Endothelial cell of umbilical vein (primary cell): Measurements from ENCODE around the gene NR0B2. TPM values are rescaled to one million over a fixed set of nuclear protein-coding genes. Genes with fewer than 3 reads are reported as not detected.

Source experiments
- BruUV-seq: library from RNA; stranded (reverse); fragments of 400-500 nt; replicated peaks from 2 replicates; lab custom pipeline; 2021; lab: Mats Ljungman, UMichigan
- CTCF ChIA-PET: fragments of 300-600, 350-600 bp; sonication (Branson Sonifier 250); formaldehyde crosslinking; loops from one replicate; lab custom pipeline; 2021; ENCODE audit warnings: antibody characterized with exemption, inconsistent platforms; lab: Charles Lee
- POLR2A ChIA-PET: fragments of 300-600, 350-600 bp; sonication (Branson Sonifier 250); formaldehyde crosslinking; loops from one replicate; lab custom pipeline; 2021; ENCODE audit warnings: antibody characterized with exemption, inconsistent platforms; lab: Charles Lee
- DNase-seq: peaks from one replicate; pipeline ENCODE4 v3.0.0-alpha.2; 2011; ENCODE audit warnings: low read depth, low spot score
- FAIRE-seq: peaks from 2 replicates; lab custom pipeline; 2011; peaks lifted over from hg19 to GRCh38; lab: Jason Lieb, UNC
- H2AFZ ChIP-seq: 2 replicates; pipeline ENCODE4 v1.6.0; 2012; ENCODE audit warnings: low read depth, low read length, control low read depth, inconsistent platforms
- H3K27ac ChIP-seq: 2 replicates; pipeline ENCODE4 v1.5.1; 2011; ENCODE audit warnings: low read depth, mild to moderate bottlenecking, control low read depth, low read length, moderate library complexity; ENCODE audit not compliant: insufficient read depth
- H3K27me3 ChIP-seq, 2 experiments: 2 replicates each; pipeline versions ENCODE4 v1.6.0 to v1.6.1; 2011; ENCODE audit warnings: low read length in 2 of 2, mixed read lengths in 1 of 2; ENCODE audit not compliant: control insufficient read depth in 2 of 2, insufficient read depth in 2 of 2
- H3K36me3 ChIP-seq, 2 experiments: 2 replicates in 1 of 2; 3 replicates in 1 of 2; pipeline ENCODE4 v1.5.1; 2011; ENCODE audit warnings: low read length in 2 of 2, mild to moderate bottlenecking in 1 of 2, moderate library complexity in 1 of 2; ENCODE audit not compliant: control insufficient read depth in 2 of 2, insufficient read depth in 2 of 2; ENCODE audit errors: extremely low read depth in 1 of 2
- H3K4me1 ChIP-seq: 3 replicates; pipeline ENCODE4 v1.5.1; 2011; ENCODE audit warnings: mild to moderate bottlenecking, low read length; ENCODE audit not compliant: control insufficient read depth, insufficient read depth; ENCODE audit errors: extremely low read depth
- H3K4me2 ChIP-seq: 2 replicates; pipeline ENCODE4 v1.6.1; 2011; ENCODE audit warnings: low read length, control low read depth, mixed read lengths; ENCODE audit not compliant: insufficient read depth
- H3K4me3 ChIP-seq, 3 experiments: fragments of 200-600 bp in 1 of 3; sonication (generic), shearing (Covaris generic) in 1 of 3; replicated peaks in 1 of 3; 2 replicates each; pipeline ENCODE4 v1.5.1; 2011 to 2016; ENCODE audit warnings: control low read depth in 3 of 3, low read length in 3 of 3, mild to moderate bottlenecking in 2 of 3, inconsistent platforms in 1 of 3, low read depth in 1 of 3, moderate library complexity in 1 of 3; ENCODE audit not compliant: insufficient read depth in 1 of 3
- H3K79me2 ChIP-seq: 2 replicates; pipeline ENCODE4 v1.6.0; 2012; ENCODE audit warnings: low read length, inconsistent platforms; ENCODE audit not compliant: control insufficient read depth, insufficient read depth
- H3K9ac ChIP-seq: replicated peaks from 2 replicates; pipeline ENCODE3; 2011; ENCODE audit warnings: low read length, control low read depth; ENCODE audit not compliant: insufficient read depth; ENCODE audit errors: extremely low read depth
- H3K9me1 ChIP-seq: replicated peaks from 3 replicates; pipeline ENCODE4 v1.6.0; 2011; ENCODE audit warnings: mild to moderate bottlenecking, low read length; ENCODE audit not compliant: control insufficient read depth, insufficient read depth; ENCODE audit errors: extremely low read depth
- H3K9me3 ChIP-seq: replicated peaks from 2 replicates; pipeline ENCODE4 v1.5.1; 2012; ENCODE audit warnings: low read length, inconsistent platforms; ENCODE audit not compliant: control insufficient read depth, insufficient read depth
- H4K20me1 ChIP-seq: replicated peaks from 2 replicates; pipeline ENCODE3; 2011; ENCODE audit warnings: mild to moderate bottlenecking, low read length; ENCODE audit not compliant: control insufficient read depth, insufficient read depth; ENCODE audit errors: extremely low read depth
- GATA2 ChIP-seq: IDR thresholded peaks from 2 replicates; pipeline ENCODE4 v1.7.0; 2011; ENCODE audit warnings: low read depth, mild to moderate bottlenecking, moderate library complexity, mixed read lengths, low read length; ENCODE audit not compliant: insufficient read length, insufficient read depth
- MYC ChIP-seq: IDR thresholded peaks from one replicate; pipeline ENCODE4 v1.6.1; 2011; ENCODE audit warnings: mild to moderate bottlenecking, low read depth, low read length
- POLR2A ChIP-seq: IDR thresholded peaks from 2 replicates; pipeline ENCODE4 v1.6.1; 2012; ENCODE audit warnings: low read depth, mild to moderate bottlenecking, control low read depth, low read length
- POLR2AphosphoS5 ChIP-seq: IDR thresholded peaks from 2 replicates; pipeline ENCODE4 v1.6.1; 2012; ENCODE audit warnings: low read depth, mild to moderate bottlenecking, control low read depth, low read length, moderate library complexity; ENCODE audit not compliant: insufficient read depth
- dilution Hi-C: fragments of 300-500 bp; cut with MboI; formaldehyde crosslinking; loops from one replicate; pipeline ENCODE4 v1.15.0; 2019; ENCODE audit warnings: low sequenced_read_pairs; ENCODE audit not compliant: extremely low pct_ligation_motif_present
- intact Hi-C: fragments of 100-400 bp; cut with micrococcal nuclease; formaldehyde crosslinking; loops from one replicate; pipeline ENCODE4 v1.10.0; 2022
- polyA plus RNA-seq, 4 experiments: library from polyadenylated mRNA; depleted of rRNA in 3 of 4; stranded (reverse) in 3 of 4; unstranded in 1 of 4; fragments of >200 nt; gene quantifications; 2 replicates each; pipeline versions ENCODE4 v1.2.1 to v1.2.3, GENCODE V29; 2011 to 2012; ENCODE audit warnings: missing spikeins in 1 of 4
- total RNA-seq: library from RNA; stranded (reverse); gene quantifications from 2 replicates; pipeline ENCODE4 v1.2.3, GENCODE V29; 2021

Gene NR0B2
- total and polyA plus RNA-seq, 2 donors (not counting 3 experiments of a cell fraction or from before 2014, with no cell fraction given) = not detected

DNA sequence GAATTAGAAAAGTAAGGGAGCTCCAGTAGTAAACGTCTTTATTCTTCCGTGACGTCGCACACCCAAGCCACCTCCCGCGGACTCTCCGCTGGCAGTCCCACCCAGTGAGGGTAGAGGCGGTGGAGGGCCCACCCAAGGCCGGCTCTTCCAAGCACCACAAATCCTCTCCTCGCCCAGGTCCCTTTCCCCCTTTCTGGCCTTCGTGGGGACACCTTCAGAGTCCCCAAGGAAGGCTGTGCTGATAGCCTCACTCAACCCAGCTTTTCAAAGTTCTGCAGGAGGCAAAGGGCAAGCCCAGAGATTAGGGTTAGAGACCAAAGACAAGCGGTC is 23.3 kb downstream of the NR0B2 start:
- Histone ChIP-seq H3K4me1 (peaks cover 6% of the 10 kb centered on the region), H3K9ac (peak overlapping the region; percentile 52), H3K27me3 (no peaks in the 10 kb centered on the region), H4K20me1 (no peaks in the 10 kb centered on the region), H3K36me3 (peaks cover 9 to 30% of the 10 kb centered on the region in 2 experiments), H3K4me3 (peak overlapping the region; percentile 18 to 82 (median 54)), H3K9me3 (no peaks in the 10 kb centered on the region), H3K4me2 (peak overlapping the region; percentile 44), H2AFZ (peak overlapping the region; percentile 41), H3K9me1 (no peaks in the 10 kb centered on the region), H3K79me2 (peaks cover 18% of the 10 kb centered on the region), H3K27ac (peak overlapping the region; percentile 46)
- CTCF ChIA-PET = interaction anchor here (0.6 to 1.3 kb wide), 8 partner anchors 10 to 288 kb away, joined by 3 to 9 read pairs (median 3); partner anchors contain the start of genes GPATCH3 and ZDHHC18
- DNase-seq = no peak
- intact Hi-C loops (no loop called here), dilution Hi-C loops (no loop called here)
- FAIRE-seq = no peak
- TF ChIP-seq GATA2 (no peak), POLR2AphosphoS5 (peak; percentile 5)
- POLR2A ChIA-PET = interaction anchor here (0.6 to 1.9 kb wide), 5 partner anchors 10 to 197 kb away, joined by 3 to 17 read pairs (median 5); partner anchors contain the start of gene GPATCH3
- BruUV-seq = TSS peak; percentile 99

DNA sequence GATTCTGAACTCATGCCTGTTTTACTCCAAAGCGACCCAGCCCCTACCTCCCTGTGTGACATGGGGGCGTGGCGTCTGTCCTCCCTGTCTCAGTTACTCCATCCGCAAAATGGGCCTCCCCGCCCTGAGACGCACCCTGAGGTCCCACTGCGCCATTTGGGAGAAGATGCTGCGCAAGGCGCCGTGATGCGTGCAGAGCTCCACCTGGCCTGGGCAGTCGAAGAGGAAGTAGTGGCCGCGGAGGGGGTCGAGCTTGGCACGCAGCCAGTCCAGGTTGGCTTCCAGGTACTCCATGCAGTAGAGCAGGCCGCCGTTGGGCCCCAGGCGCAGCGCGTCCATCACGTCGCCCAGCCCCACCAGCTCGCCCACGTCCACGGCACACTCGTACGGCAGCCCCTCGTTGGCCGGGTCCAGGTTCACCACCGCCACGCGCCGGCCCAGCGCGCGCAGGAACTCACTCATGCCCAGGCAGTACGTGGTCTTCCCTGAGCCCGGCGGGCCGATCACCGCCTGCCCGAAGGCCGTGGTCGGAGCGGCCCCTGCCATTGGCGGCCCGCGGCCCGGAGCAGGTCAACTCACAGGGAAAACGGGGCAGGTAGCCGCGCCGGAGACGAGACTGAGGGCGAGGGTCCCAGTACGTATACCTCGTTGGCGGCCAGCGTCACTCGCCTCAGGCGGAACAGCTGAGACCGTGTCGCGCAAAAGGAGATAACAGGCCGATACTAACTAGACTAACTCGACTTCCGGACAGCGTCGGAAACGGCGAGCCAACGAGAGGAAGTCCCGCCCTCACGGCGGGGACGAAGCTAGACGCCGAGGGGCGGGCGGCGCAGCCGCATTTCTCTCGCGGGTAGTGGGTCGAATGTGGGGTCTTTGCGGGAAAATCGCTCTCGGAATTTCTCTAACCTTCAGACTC is 24.0 kb downstream of the NR0B2 start, which contains the start of gene GPN2:
GPN2 (minus strand) TSS at position 733 of the 916 bp plus-strand sequence; CDS start at position 546, 187 bp downstream.
- H3K9me3 ChIP-seq = no peaks in the 10 kb centered on the region
- ChIA-PET POLR2A (interaction anchor here (0.6 to 1.9 kb wide), 5 partner anchors 10 to 196 kb away, joined by 3 to 17 read pairs (median 5); partner anchors contain the start of gene GPATCH3), CTCF (interaction anchor here (0.6 to 1.3 kb wide), 8 partner anchors 9 to 288 kb away, joined by 3 to 9 read pairs (median 3); partner anchors contain the start of genes GPATCH3 and ZDHHC18)
- intact Hi-C loops (no loop called here), dilution Hi-C loops (no loop called here)
- H3K27ac ChIP-seq = peak within 1 kb of the TSS; percentile 46
- H3K9me1 ChIP-seq = no peaks in the 10 kb centered on the region
- H3K4me2 ChIP-seq = peak within 1 kb of the TSS; percentile 44
- peaks cover 18% of the 10 kb centered on the region for H3K79me2 ChIP-seq
- peak within 1 kb of the TSS; percentile 41 for H2AFZ ChIP-seq
- DNase-seq (peak; percentile 87), FAIRE-seq (peak; percentile 97)
- H3K4me3 ChIP-seq = peak within 1 kb of the TSS; percentile 18 to 82 (median 54)
- no peaks in the 10 kb centered on the region for H3K27me3 ChIP-seq
- TF ChIP-seq POLR2A (peak; percentile 95), MYC (no peak), POLR2AphosphoS5 (peak; percentile 97), GATA2 (peak; percentile 40)
- peaks cover 12 to 34% of the 10 kb centered on the region in 2 experiments for H3K36me3 ChIP-seq
- H4K20me1 ChIP-seq = no peaks in the 10 kb centered on the region
- peak within 1 kb of the TSS; percentile 52 for H3K9ac ChIP-seq
- peaks cover 6% of the 10 kb centered on the region for H3K4me1 ChIP-seq
- TSS peak; percentile 56 for BruUV-seq
